ENCODE measurements around the gene BMPER. TPM values are rescaled to one million over a fixed set of nuclear protein-coding genes. Genes with fewer than 3 reads are reported as not detected.

The BMPER gene
- total RNA-seq, 1 experiment from 2014 or later = 6.7 TPM

DNA sequence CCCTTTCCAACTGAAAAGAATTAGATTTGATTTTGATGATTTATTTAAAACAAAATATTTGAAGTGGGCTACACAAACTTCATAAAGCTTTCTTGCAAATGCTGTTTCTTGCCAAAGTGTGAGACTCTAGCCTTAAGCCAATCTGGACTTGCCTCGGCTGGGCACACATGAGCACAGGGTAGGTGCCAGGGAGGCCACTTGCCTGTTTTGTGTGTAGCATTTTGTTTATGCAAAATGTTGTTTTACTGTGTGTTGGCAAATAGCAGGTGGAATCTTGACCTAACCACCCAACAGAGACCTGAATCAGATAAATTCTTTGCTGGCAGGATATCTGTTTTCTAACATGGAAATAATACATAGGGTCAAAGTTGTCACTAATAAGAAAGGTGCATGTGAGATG is 161.1 kb downstream of the BMPER start:
- TF ChIP-seq, protein P1, sequence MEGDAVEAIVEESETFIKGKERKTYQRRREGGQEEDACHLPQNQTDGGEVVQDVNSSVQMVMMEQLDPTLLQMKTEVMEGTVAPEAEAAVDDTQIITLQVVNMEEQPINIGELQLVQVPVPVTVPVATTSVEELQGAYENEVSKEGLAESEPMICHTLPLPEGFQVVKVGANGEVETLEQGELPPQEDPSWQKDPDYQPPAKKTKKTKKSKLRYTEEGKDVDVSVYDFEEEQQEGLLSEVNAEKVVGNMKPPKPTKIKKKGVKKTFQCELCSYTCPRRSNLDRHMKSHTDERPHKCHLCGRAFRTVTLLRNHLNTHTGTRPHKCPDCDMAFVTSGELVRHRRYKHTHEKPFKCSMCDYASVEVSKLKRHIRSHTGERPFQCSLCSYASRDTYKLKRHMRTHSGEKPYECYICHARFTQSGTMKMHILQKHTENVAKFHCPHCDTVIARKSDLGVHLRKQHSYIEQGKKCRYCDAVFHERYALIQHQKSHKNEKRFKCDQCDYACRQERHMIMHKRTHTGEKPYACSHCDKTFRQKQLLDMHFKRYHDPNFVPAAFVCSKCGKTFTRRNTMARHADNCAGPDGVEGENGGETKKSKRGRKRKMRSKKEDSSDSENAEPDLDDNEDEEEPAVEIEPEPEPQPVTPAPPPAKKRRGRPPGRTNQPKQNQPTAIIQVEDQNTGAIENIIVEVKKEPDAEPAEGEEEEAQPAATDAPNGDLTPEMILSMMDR (conservative IDR thresholded peaks at IDR 0.05; ENCODE audit: low read depth, low read length) = no peak
- TF ChIP-seq EZH2 (IDR thresholded peaks at IDR 0.05; ENCODE audit: borderline replicate concordance, low read depth, low read length, poor library complexity, severe bottlenecking) = no peak
- Histone ChIP-seq H3K27me3 (replicated peaks; ENCODE audit: insufficient read depth, low read depth, low read length, poor library complexity) (no peaks in the 10 kb centered on the region), H3K4me1 (ENCODE audit: insufficient read depth, low read length, poor library complexity, severe bottlenecking) (peaks cover 98% of the 10 kb centered on the region), H3K36me3 (ENCODE audit: insufficient read depth, low read length, poor library complexity, severe bottlenecking) (peaks cover 4% of the 10 kb centered on the region), H3K4me3 (ENCODE audit: low read depth, low read length, poor library complexity, severe bottlenecking) (no peak overlapping the region), H3K27ac (ENCODE audit: low read depth, low read length, poor library complexity, severe bottlenecking) (peak overlapping the region; percentile 68), H3K9me3 (ENCODE audit: low read depth, low read length, poor library complexity, severe bottlenecking) (no peaks in the 10 kb centered on the region)
- DNase-seq (ENCODE audit: low spot score) = no peak
- POLR2A ChIA-PET (ENCODE audit: low non-redundant PET) = no interaction called here
- intact Hi-C loops (cut with micrococcal nuclease; ENCODE audit: unreplicated experiment) = no loop called here
- BruUV-seq (replicated peaks) = no TSS peak
- CTCF ChIA-PET = interaction anchor here (1.0 kb wide), 1 partner anchor 84 kb away, joined by 5 read pairs; no protein-coding TSS in a partner anchor

DNA sequence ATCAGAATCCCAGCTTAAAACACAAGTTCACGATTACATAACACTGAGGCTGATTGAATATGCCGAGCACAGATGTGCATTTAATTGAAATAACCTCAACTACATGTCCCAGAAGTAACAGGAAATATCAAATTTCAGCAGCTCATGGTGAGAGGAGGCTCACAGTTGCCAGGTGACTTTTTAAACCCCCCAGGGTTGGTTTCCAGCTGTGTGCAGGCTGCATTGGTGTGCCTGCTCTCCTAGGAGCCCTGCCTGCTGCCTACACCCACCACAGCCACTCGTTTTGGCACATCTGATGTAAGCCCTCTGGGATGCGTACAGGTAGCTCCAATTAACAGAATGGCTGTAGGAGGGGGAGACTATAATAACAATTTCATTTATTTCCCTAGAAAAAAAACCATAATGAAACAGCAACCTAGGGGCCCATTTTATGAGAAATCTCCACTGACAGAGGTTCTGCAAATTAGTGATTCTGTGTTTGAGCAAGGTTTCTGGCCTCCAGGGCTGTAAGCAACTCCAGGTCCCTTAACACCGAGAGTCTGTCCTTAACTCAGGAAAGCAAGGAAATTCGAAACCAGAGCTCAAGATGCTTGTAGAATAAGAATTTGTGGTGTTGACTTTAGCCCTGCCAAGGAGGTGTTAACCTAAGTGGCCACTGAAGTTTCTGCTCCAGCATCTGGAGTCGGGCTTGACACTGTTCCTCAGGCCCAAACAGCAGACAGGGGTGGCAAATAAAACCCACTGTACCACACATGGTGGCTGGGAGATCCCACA is 161.9 kb downstream of the BMPER start:
- Histone ChIP-seq H3K9me3 (ENCODE audit: low read depth, low read length, poor library complexity, severe bottlenecking) (no peaks in the 10 kb centered on the region), H3K4me1 (ENCODE audit: insufficient read depth, low read length, poor library complexity, severe bottlenecking) (peaks cover 98% of the 10 kb centered on the region), H3K27me3 (replicated peaks; ENCODE audit: insufficient read depth, low read depth, low read length, poor library complexity) (no peaks in the 10 kb centered on the region), H3K27ac (ENCODE audit: low read depth, low read length, poor library complexity, severe bottlenecking) (peak overlapping the region; percentile 68), H3K4me3 (ENCODE audit: low read depth, low read length, poor library complexity, severe bottlenecking) (no peak overlapping the region), H3K36me3 (ENCODE audit: insufficient read depth, low read length, poor library complexity, severe bottlenecking) (peaks cover 4% of the 10 kb centered on the region)
- CTCF ChIA-PET = interaction anchor here (1.0 kb wide), 1 partner anchor 85 kb away, joined by 5 read pairs; no protein-coding TSS in a partner anchor
- no TSS peak for BruUV-seq (replicated peaks)
- intact Hi-C loops (cut with micrococcal nuclease; ENCODE audit: unreplicated experiment) = no loop called here
- TF ChIP-seq, protein P1 (conservative IDR thresholded peaks at IDR 0.05; ENCODE audit: low read depth, low read length) = no peak
- TF ChIP-seq EZH2 (IDR thresholded peaks at IDR 0.05; ENCODE audit: borderline replicate concordance, low read depth, low read length, poor library complexity, severe bottlenecking) = no peak
- POLR2A ChIA-PET (ENCODE audit: low non-redundant PET) = no interaction called here
- DNase-seq (ENCODE audit: low spot score) = peak; percentile 83

DNA sequence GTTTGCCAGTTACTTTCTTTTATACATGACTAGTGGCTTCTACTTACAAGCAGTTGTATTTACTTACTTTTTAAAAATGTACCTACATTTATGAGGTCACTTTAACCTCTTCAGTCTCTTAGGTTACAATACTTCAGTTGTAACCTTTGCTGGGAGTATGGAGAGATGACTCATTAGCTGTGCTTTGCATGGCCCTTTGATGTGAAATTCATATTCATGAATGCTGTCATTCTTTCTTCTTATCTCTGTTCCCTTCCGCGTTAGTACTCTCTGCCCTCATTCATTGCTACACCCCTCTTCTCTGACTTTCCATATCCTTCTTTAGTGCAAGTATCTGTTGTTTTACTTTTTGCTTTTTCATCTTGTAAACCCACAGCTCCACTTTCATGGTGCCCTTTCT is 164.3 kb downstream of the BMPER start:
- BruUV-seq (replicated peaks) = no TSS peak
- ChIA-PET POLR2A (ENCODE audit: low non-redundant PET) (no interaction called here), CTCF (interaction anchor here (1.2 to 1.5 kb wide), 2 partner anchors 18 to 87 kb away, joined by 4 to 5 read pairs; no protein-coding TSS in a partner anchor)
- H3K36me3 ChIP-seq (ENCODE audit: insufficient read depth, low read length, poor library complexity, severe bottlenecking) = peaks cover 4% of the 10 kb centered on the region
- intact Hi-C loops (cut with micrococcal nuclease; ENCODE audit: unreplicated experiment) = no loop called here
- no peaks in the 10 kb centered on the region for H3K27me3 ChIP-seq (replicated peaks; ENCODE audit: insufficient read depth, low read depth, low read length, poor library complexity)
- no peak for TF ChIP-seq EZH2 (IDR thresholded peaks at IDR 0.05; ENCODE audit: borderline replicate concordance, low read depth, low read length, poor library complexity, severe bottlenecking)
- TF ChIP-seq, protein P1 (conservative IDR thresholded peaks at IDR 0.05; ENCODE audit: low read depth, low read length) = no peak
- peak; percentile 53 for DNase-seq (ENCODE audit: low spot score)
- H3K9me3 ChIP-seq (ENCODE audit: low read depth, low read length, poor library complexity, severe bottlenecking) = peaks cover 5% of the 10 kb centered on the region
- peaks cover 83% of the 10 kb centered on the region for H3K4me1 ChIP-seq (ENCODE audit: insufficient read depth, low read length, poor library complexity, severe bottlenecking)
- H3K27ac ChIP-seq (ENCODE audit: low read depth, low read length, poor library complexity, severe bottlenecking) = peak overlapping the region; percentile 84
- no peak overlapping the region for H3K4me3 ChIP-seq (ENCODE audit: low read depth, low read length, poor library complexity, severe bottlenecking)
